ENCODE measurements around the gene ORM1. TPM values are rescaled to one million over a fixed set of nuclear protein-coding genes. Genes with fewer than 3 reads are reported as not detected.
"Not testable (repeated sequence)": the region's sequence is repeated elsewhere in the genome, so short reads cannot be mapped to it uniquely, and the experiment has no call there.

Gene ORM1
- total RNA-seq, 1 donor from 2014 or later: not detected

GRCh38 chr9:114330636-114331035 is 7.7 kb downstream of the ORM1 start:
- no peak for TF ChIP-seq CTCF (IDR thresholded peaks at IDR 0.05)
- peak; percentile 28 for DNase-seq (ENCODE audit: low spot score)
- Mint-ChIP-seq H3K36me3 (ENCODE audit: low read depth) (peaks cover 5% of the 10 kb centered on the region), H3K27ac (ENCODE audit: unreplicated experiment) (no peak overlapping the region), H3K4me1 (ENCODE audit: low read depth) (no peaks in the 10 kb centered on the region), H3K27me3 (ENCODE audit: low read depth) (no peaks in the 10 kb centered on the region), H3K4me3 (ENCODE audit: unreplicated experiment) (no peak overlapping the region), H3K9me3 (ENCODE audit: low read depth) (no peaks in the 10 kb centered on the region)

DNA sequence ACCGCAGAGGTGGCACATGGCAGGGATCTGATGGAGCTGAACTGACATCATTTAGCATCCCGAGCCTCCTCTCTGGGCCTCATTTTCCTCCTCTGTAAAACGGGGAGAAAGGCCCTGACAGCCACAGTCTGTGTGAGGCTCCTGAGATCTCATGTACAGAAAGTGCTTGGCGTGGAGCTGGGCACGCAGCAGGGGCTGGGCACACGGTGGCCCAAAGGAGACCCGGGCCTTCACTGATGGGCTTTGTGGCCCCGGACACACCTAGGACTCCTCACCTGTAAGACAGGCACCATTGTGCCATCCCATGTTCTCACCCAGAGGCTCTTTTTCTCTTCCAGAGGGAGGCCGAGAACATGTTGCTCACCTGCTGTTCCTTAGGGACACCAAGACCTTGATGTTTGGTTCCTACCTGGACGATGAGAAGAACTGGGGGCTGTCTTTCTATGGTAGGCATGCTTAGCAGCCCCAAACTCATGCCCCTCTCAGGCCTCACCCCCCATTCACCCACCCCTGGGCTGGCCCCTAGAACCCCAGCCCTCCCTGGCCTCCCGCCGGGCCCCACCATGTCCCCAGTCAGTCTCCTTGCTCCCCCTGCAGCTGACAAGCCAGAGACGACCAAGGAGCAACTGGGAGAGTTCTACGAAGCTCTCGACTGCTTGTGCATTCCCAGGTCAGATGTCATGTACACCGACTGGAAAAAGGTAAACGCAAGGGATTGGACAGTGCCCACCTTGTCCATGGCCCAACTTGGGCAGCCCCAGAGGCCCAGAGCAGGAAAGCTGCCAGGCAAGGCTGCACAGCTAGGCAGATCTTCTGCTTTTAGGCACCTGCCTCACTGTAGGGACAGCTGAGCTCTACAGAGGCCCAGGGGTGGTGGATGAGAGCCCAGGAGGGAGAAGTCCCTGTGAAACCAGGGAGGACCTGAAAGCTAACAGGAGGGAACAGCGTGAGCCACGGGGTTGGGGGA is 8.6 kb downstream of the ORM1 start:
- not testable (repeated sequence) for DNase-seq (ENCODE audit: low spot score); H3K4me3 Mint-ChIP-seq (ENCODE audit: unreplicated experiment); H3K9me3 Mint-ChIP-seq (ENCODE audit: low read depth)

DNA sequence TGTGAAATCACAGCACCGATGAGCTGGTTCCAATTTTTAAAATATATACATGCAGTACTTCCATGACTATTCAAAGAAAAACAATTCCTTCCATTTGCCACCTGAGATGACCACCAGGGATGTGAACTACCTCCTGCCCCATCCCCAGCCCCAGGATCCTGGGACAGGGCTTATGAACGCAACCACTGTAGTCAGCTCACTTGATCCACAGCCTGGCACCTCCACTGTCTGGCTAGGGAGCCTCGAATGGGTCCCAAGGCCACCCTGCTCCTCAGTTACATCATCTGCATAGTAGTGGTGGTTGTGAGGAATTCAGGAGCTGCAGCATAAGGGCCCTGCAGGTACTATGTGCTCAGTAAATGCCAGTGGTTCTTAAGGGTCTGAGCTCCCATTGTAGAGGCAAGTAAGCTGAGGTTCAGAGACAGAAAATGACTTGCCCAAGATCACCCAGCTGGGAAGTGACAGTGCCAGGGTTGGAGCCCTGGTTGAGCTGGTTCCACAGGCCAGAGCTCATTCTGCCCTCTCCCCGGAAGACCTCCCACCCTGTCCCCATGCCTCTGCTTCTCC is 9.7 kb downstream of the ORM1 start:
- H3K4me1 Mint-ChIP-seq (ENCODE audit: low read depth); H3K4me3 Mint-ChIP-seq (ENCODE audit: unreplicated experiment); H3K27ac Mint-ChIP-seq (ENCODE audit: unreplicated experiment); H3K27me3 Mint-ChIP-seq (ENCODE audit: low read depth); DNase-seq (ENCODE audit: low spot score); H3K9me3 Mint-ChIP-seq (ENCODE audit: low read depth): not testable (repeated sequence)
- H3K36me3 Mint-ChIP-seq (ENCODE audit: low read depth): peaks cover 17% of the 10 kb centered on the region

More for the DNA sequence above, 8.6 kb downstream of the ORM1 start:
- H3K4me1 Mint-ChIP-seq (ENCODE audit: low read depth); H3K27ac Mint-ChIP-seq (ENCODE audit: unreplicated experiment); H3K27me3 Mint-ChIP-seq (ENCODE audit: low read depth): not testable (repeated sequence)
- H3K36me3 Mint-ChIP-seq (ENCODE audit: low read depth): peaks cover 11% of the 10 kb centered on the region

GRCh38 chr9:114333718-114334117 is 10.8 kb downstream of the ORM1 start:
- not testable (repeated sequence) for H3K27ac Mint-ChIP-seq (ENCODE audit: unreplicated experiment); H3K9me3 Mint-ChIP-seq (ENCODE audit: low read depth); H3K4me1 Mint-ChIP-seq (ENCODE audit: low read depth); H3K4me3 Mint-ChIP-seq (ENCODE audit: unreplicated experiment); H3K27me3 Mint-ChIP-seq (ENCODE audit: low read depth)
- H3K36me3 Mint-ChIP-seq (ENCODE audit: low read depth): peaks cover 22% of the 10 kb centered on the region
- DNase-seq (ENCODE audit: low spot score): peak; percentile 14

- Mint-ChIP-seq H3K27ac (ENCODE audit: unreplicated experiment) (no peak overlapping the region), H3K27me3 (ENCODE audit: low read depth) (no peaks in the 10 kb centered on the region), H3K9me3 (ENCODE audit: low read depth) (no peaks in the 10 kb centered on the region), H3K4me1 (ENCODE audit: low read depth) (no peaks in the 10 kb centered on the region), H3K4me3 (ENCODE audit: unreplicated experiment) (no peak overlapping the region), H3K36me3 (ENCODE audit: low read depth) (peaks cover 28% of the 10 kb centered on the region)
- peak; percentile 41 for DNase-seq (ENCODE audit: low spot score)
- TF ChIP-seq CTCF (IDR thresholded peaks at IDR 0.05): no peak
Measured at GRCh38 chr9:114334490-114334889, 11.6 kb downstream of the ORM1 start.

- no peak for DNase-seq (ENCODE audit: low spot score)
- no peak for TF ChIP-seq CTCF (IDR thresholded peaks at IDR 0.05)
- Mint-ChIP-seq H3K4me1 (ENCODE audit: low read depth) (no peaks in the 10 kb centered on the region), H3K27me3 (ENCODE audit: low read depth) (no peaks in the 10 kb centered on the region), H3K4me3 (ENCODE audit: unreplicated experiment) (no peak overlapping the region), H3K9me3 (ENCODE audit: low read depth) (no peaks in the 10 kb centered on the region), H3K27ac (ENCODE audit: unreplicated experiment) (no peak overlapping the region), H3K36me3 (ENCODE audit: low read depth) (peaks cover 35% of the 10 kb centered on the region)
Measured at GRCh38 chr9:114335745-114336144, 12.8 kb downstream of the ORM1 start.

Measured in chondrocyte (in vitro differentiated cells).